HEK293 (cell line): ENCODE measurements around the gene PIP5K1C.

Source experiments
- CTCF ChIA-PET: fragments of 350-600 bp; formaldehyde crosslinking; extraction: SDS; loops from one replicate; lab custom pipeline; 2021; ENCODE audit warnings: antibody characterized with exemption; lab: Yijun Ruan, JAX
- POLR2A ChIA-PET: fragments of 300-600 bp; formaldehyde crosslinking; extraction: SDS; loops from one replicate; lab custom pipeline; 2020; ENCODE audit warnings: antibody characterized with exemption, inconsistent platforms; lab: Yijun Ruan, JAX
- H3K27ac ChIP-seq: fragments of 200-500 bp; sonication (Bioruptor generic); 2 replicates; pipeline ENCODE4 v1.5.1; 2014; ENCODE audit warnings: low read depth, low read length, control low read depth, inconsistent platforms; ENCODE audit errors: extremely low read depth
- H3K36me3 ChIP-seq, 2 experiments: fragments of 200-500 bp in 1 of 2; sonication (Bioruptor generic) in 1 of 2; 1 replicate in 1 of 2; 2 replicates in 1 of 2; pipeline ENCODE4 v1.5.1; 2014 to 2017; ENCODE audit warnings: inconsistent platforms in 2 of 2, low read length in 2 of 2; ENCODE audit not compliant: control insufficient read depth in 2 of 2, insufficient read depth in 1 of 2
- H3K4me1 ChIP-seq: fragments of 200-500 bp; sonication (Bioruptor generic); 2 replicates; pipeline ENCODE4 v1.5.1; 2014; ENCODE audit warnings: mild to moderate bottlenecking, low read length, inconsistent platforms; ENCODE audit not compliant: control insufficient read depth, insufficient read depth
- H3K4me3 ChIP-seq: 2 replicates; pipeline ENCODE4 v1.5.1; 2011; ENCODE audit warnings: low read depth, mild to moderate bottlenecking, control low read depth, low read length, moderate library complexity
- H3K9me3 ChIP-seq: fragments of 200-500 bp; sonication (Bioruptor generic); 2 replicates; pipeline ENCODE4 v1.5.1; 2014; ENCODE audit warnings: low read depth, low read length, inconsistent platforms; ENCODE audit not compliant: control insufficient read depth, insufficient read depth
- EGR2 ChIP-seq: fragments of 450-650 bp; formaldehyde crosslinking; IDR thresholded peaks from 2 replicates; pipeline ENCODE4 v1.5.1; 2016; ENCODE audit warnings: low read depth, missing biosample characterization, missing genetic modification characterization
- GLI2 ChIP-seq: fragments of 450-650 bp; formaldehyde crosslinking; IDR thresholded peaks from 2 replicates; pipeline ENCODE4; 2017; ENCODE audit warnings: missing biosample characterization, missing genetic modification characterization, low read depth, borderline replicate concordance
- HOXC10 ChIP-seq: sonication (generic); formaldehyde crosslinking; IDR thresholded peaks from 2 replicates; pipeline ENCODE4 v1.8.1; 2023; ENCODE audit warnings: mild to moderate bottlenecking, missing genetic modification reagents
- IKZF3 ChIP-seq: fragments of 450-650 bp; IDR thresholded peaks from 2 replicates; pipeline ENCODE4 v1.5.0; 2018; ENCODE audit warnings: missing biosample characterization, mild to moderate bottlenecking, missing genetic modification characterization, moderate library complexity
- INSM2 ChIP-seq: fragments of 450-650 bp; formaldehyde crosslinking; IDR thresholded peaks from 2 replicates; pipeline ENCODE4 v1.5.1; 2016; ENCODE audit warnings: missing biosample characterization, missing genetic modification characterization
- OSR2 ChIP-seq: fragments of 450-650 bp; formaldehyde crosslinking; IDR thresholded peaks from 2 replicates; pipeline ENCODE4 v1.5.1; 2016; ENCODE audit warnings: missing biosample characterization, missing genetic modification characterization
- ZIC2 ChIP-seq: fragments of 450-650 bp; formaldehyde crosslinking; IDR thresholded peaks from 2 replicates; pipeline ENCODE4 v1.5.1; 2016; ENCODE audit warnings: missing biosample characterization, missing genetic modification characterization
- ZNF223 ChIP-seq: fragments of 450-650 bp; formaldehyde crosslinking; IDR thresholded peaks from 2 replicates; pipeline ENCODE4 v1.5.1; 2016; ENCODE audit warnings: missing biosample characterization, missing genetic modification characterization
- ZNF280D ChIP-seq: fragments of 450-650 bp; formaldehyde crosslinking; IDR thresholded peaks from 2 replicates; pipeline ENCODE4 v1.5.1; 2016; ENCODE audit warnings: missing biosample characterization, missing genetic modification characterization
- ZNF513 ChIP-seq: fragments of 450-650 bp; IDR thresholded peaks from 2 replicates; pipeline ENCODE4 v1.5.1; 2018; ENCODE audit warnings: missing biosample characterization, missing genetic modification characterization
- ZNF600 ChIP-seq: fragments of 450-650 bp; formaldehyde crosslinking; IDR thresholded peaks from 2 replicates; pipeline ENCODE4 v1.5.1; 2016; ENCODE audit warnings: missing biosample characterization, missing genetic modification characterization
- ZNF704 ChIP-seq: fragments of 450-650 bp; formaldehyde crosslinking; IDR thresholded peaks from 2 replicates; pipeline ENCODE4 v1.5.1; 2016; ENCODE audit warnings: missing biosample characterization, missing genetic modification characterization
- ZNF768 ChIP-seq: fragments of 450-650 bp; formaldehyde crosslinking; IDR thresholded peaks from 2 replicates; pipeline ENCODE4 v1.5.1; 2018; ENCODE audit warnings: missing biosample characterization, mild to moderate bottlenecking, missing genetic modification characterization
- ZNF777 ChIP-seq: fragments of 450-650 bp; formaldehyde crosslinking; IDR thresholded peaks from 2 replicates; pipeline ENCODE4 v1.5.1; 2017; ENCODE audit warnings: missing biosample characterization, missing genetic modification characterization, borderline replicate concordance
- ZSCAN16 ChIP-seq: fragments of 450-650 bp; formaldehyde crosslinking; IDR thresholded peaks from 2 replicates; pipeline ENCODE4 v1.5.1; 2016; ENCODE audit warnings: missing biosample characterization, missing genetic modification characterization

Gene PIP5K1C

GRCh38 chr19:3664879-3665642 lies 35.2 kb downstream of the PIP5K1C start:
- Histone ChIP-seq H3K27ac (no peak overlapping the region), H3K4me1 (no peaks in the 10 kb centered on the region), H3K4me3 (no peak overlapping the region), H3K36me3 (peaks cover 0 to 42% of the 10 kb centered on the region in 2 experiments; a peak in 2 of 3 replicates), H3K9me3 (no peaks in the 10 kb centered on the region)
- POLR2A ChIA-PET: no interaction called here
- CTCF ChIA-PET: interaction anchor here (0.7 to 3.5 kb wide), 9 partner anchors 25 to 293 kb away, joined by 3 to 25 read pairs (median 5); partner anchors contain the start of gene PIP5K1C
- TF ChIP-seq ZIC2 (tag by site-specific recombination) (peak; percentile 48), ZNF600 (tag by site-specific recombination) (no peak)

GRCh38 chr19:3663838-3664237 lies 36.4 kb downstream of the PIP5K1C start:
- Histone ChIP-seq H3K9me3 (no peaks in the 10 kb centered on the region), H3K27ac (no peak overlapping the region), H3K36me3 (peaks cover 0 to 49% of the 10 kb centered on the region in 2 experiments; a peak in 2 of 3 replicates), H3K4me3 (no peak overlapping the region), H3K4me1 (no peaks in the 10 kb centered on the region)
- TF ChIP-seq IKZF3 (tag by site-specific recombination) (no peak), OSR2 (no peak), ZNF768 (tag by site-specific recombination) (no peak), HOXC10 (no peak), INSM2 (tag by site-specific recombination) (no peak), ZNF223 (tag by site-specific recombination) (no peak), EGR2 (tag by site-specific recombination) (no peak), ZNF777 (no peak), ZSCAN16 (tag by site-specific recombination) (no peak), GLI2 (tag by site-specific recombination) (no peak), ZNF704 (tag by site-specific recombination) (no peak)
- CTCF ChIA-PET: interaction anchor here (0.6 kb wide), 1 partner anchor 19 kb away, joined by 6 read pairs; no protein-coding TSS in a partner anchor
- POLR2A ChIA-PET: no interaction called here

- CTCF ChIA-PET: interaction anchor here (0.6 to 1.6 kb wide), 7 partner anchors 43 to 841 kb away, joined by 3 to 7 read pairs (median 3); no protein-coding TSS in a partner anchor
- H3K36me3 ChIP-seq: peaks cover 0 to 71% of the 10 kb centered on the region in 2 experiments; a peak in 2 of 3 replicates
- POLR2A ChIA-PET: interaction anchor here (0.6 kb wide), 2 partner anchors 58 to 361 kb away, joined by 3 read pairs; no protein-coding TSS in a partner anchor
Measured at GRCh38 chr19:3661284-3662238, 38.7 kb downstream of the PIP5K1C start.

More at GRCh38 chr19:3661284-3662238, 38.7 kb downstream of the PIP5K1C start:
- TF ChIP-seq ZNF280D (peak; percentile 92), ZNF513 (tag by site-specific recombination) (no peak)
- Histone ChIP-seq H3K4me3 (no peak overlapping the region), H3K27ac (no peak overlapping the region), H3K9me3 (no peaks in the 10 kb centered on the region), H3K4me1 (no peaks in the 10 kb centered on the region)
